KOPT-K1 (cell line): ENCODE measurements around the gene HOXD4.

Experiments
- H3K27ac ChIP-seq: fragments of 200-600 bp; sonication (generic); 2 replicates; pipeline ENCODE4 v1.5.1; 2016; ENCODE audit warnings: antibody characterized with exemption, mild to moderate bottlenecking, low read depth, low read length; ENCODE audit not compliant: poor library complexity, severe bottlenecking
- H3K36me3 ChIP-seq: fragments of 200-600 bp; sonication (generic); 2 replicates; pipeline ENCODE4 v1.5.1; 2017; ENCODE audit warnings: antibody characterized with exemption, mild to moderate bottlenecking, low read length, moderate library complexity; ENCODE audit not compliant: insufficient read depth
- H3K9me3 ChIP-seq: fragments of 200-600 bp; sonication (generic); 2 replicates; pipeline ENCODE4 v1.5.1; 2017; ENCODE audit warnings: antibody characterized with exemption, low read length, mild to moderate bottlenecking; ENCODE audit not compliant: insufficient read depth, poor library complexity, severe bottlenecking

HOXD4 gene

DNA sequence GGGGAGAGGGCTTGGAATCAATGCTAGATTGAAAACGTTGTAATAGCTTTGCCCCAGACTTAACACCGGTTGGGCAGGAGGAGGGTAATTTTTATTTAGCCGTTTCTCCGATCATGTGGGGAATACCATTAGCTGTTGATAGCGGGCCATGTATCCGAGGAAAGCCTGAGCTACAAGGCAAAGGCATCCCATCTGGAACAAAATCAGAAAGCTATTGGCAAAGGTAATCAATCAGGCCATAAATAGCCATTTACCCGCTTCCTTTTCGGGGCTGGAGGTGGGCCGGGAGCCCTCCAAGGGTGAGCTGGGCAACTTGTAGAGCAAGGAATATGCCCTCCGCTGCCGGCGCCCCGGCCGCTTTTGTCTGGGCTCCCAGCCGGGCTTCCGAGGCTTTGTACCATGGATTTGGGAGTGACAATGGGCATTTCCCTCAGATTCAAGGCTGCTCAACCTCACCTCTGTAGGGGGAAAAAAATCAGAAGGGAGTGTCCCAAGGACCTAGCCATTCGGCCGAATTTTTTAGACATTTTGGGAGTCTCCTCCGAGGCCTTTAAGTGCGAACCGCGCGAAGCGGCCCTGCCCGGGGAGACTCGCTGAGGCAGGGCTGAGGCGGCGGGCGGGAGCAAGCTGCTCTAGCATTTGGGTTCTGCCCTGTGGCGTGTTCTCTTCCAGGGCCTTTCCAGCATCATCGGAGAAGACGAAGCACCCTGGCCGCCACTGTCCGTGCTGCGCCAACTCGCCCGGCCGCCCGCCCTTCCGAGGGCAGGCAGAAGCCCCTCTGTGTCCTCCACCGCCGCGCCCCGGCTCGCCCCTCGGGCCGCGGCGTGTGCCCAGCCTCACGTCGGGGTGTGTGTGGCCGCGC lies 29.9 kb upstream of the HOXD4 start:
- Histone ChIP-seq H3K9me3 (no peaks in the 10 kb centered on the region), H3K36me3 (no peaks in the 10 kb centered on the region), H3K27ac (no peak overlapping the region)

DNA sequence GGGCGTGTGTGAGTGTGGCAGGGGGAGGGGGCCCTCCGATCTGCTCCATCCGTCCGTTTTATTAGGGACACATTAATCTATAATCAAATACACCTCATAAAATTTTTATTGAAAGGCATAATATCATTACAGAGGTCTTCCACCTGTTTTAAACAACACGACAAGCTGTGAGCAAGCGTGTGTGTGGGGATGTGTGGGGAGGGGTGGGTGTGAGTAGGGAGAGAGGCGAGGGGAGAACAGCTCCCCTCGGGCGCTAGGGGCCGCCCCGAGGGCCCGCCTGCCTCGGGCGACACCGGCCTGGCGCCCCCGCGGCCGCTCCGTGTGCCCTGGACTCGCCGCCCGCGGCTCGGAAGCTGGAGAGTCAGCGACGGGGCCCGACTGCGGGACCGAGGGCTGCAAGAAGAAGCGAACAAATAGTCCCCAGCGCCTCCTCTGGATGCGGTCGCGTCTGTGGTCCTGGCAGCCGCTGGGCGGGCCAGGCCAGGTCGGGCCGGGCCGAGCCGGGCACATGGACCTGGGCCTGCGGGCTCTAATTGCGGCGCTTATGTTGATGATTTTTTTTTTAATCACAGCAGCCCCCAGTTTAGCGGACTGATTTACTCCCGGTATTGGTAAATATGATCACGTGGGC lies 29.2 kb upstream of the HOXD4 start:
- Histone ChIP-seq H3K36me3 (no peaks in the 10 kb centered on the region), H3K27ac (no peak overlapping the region), H3K9me3 (no peaks in the 10 kb centered on the region)

DNA sequence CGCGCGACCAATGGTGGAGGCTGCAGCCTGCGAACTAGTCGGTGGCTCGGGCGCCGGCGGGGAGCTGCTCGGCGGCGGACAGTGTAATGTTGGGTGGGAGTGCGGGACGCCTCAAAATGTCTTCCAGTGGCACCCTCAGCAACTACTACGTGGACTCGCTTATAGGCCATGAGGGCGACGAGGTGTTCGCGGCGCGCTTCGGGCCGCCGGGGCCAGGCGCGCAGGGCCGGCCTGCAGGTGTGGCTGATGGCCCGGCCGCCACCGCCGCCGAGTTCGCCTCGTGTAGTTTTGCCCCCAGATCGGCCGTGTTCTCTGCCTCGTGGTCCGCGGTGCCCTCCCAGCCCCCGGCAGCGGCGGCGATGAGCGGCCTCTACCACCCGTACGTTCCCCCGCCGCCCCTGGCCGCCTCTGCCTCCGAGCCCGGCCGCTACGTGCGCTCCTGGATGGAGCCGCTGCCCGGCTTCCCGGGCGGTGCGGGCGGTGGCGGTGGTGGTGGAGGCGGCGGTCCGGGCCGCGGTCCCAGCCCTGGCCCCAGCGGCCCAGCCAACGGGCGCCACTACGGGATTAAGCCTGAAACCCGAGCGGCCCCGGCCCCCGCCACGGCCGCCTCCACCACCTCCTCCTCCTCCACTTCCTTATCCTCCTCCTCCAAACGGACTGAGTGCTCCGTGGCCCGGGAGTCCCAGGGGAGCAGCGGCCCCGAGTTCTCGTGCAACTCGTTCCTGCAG lies 28.5 kb upstream of the HOXD4 start, which contains the start of gene HOXD9:
Gene HOXD9 (plus strand): TSS at position 37 of the 728 bp plus-strand sequence. CDS start 50 bp downstream, at position 87.
- H3K36me3 ChIP-seq, result no peaks in the 10 kb centered on the region
- H3K27ac ChIP-seq, result no peak within 1 kb of the TSS
- no peaks in the 10 kb centered on the region for H3K9me3 ChIP-seq

DNA sequence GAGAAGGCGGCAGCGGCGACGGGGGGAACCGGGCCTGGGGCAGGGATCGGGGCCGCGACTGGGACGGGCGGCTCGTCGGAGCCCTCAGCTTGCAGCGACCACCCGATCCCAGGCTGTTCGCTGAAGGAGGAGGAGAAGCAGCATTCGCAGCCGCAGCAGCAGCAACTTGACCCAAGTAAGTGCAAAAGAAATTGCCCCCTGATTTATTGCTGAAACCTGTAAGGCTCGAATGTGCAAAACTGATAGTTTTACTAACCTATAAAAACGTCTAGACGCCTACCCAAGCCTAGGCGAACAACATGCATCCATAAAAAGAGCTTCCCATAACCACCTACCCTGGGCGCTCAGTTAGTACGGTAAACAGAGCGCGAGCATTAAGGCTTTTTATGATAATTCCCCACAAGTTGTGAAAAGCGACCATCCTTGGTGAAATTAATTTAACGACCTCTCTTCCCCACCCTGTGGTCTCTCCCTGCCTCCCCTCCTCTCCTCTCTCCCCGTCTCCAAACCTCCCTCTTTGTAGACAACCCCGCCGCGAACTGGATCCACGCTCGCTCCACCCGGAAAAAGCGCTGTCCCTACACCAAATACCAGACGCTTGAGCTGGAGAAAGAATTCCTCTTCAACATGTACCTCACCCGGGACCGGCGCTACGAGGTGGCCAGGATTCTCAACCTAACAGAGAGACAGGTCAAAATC lies 27.8 kb upstream of the HOXD4 start:
- H3K9me3 ChIP-seq, result no peaks in the 10 kb centered on the region
- no peaks in the 10 kb centered on the region for H3K36me3 ChIP-seq
- H3K27ac ChIP-seq, result no peak overlapping the region

DNA sequence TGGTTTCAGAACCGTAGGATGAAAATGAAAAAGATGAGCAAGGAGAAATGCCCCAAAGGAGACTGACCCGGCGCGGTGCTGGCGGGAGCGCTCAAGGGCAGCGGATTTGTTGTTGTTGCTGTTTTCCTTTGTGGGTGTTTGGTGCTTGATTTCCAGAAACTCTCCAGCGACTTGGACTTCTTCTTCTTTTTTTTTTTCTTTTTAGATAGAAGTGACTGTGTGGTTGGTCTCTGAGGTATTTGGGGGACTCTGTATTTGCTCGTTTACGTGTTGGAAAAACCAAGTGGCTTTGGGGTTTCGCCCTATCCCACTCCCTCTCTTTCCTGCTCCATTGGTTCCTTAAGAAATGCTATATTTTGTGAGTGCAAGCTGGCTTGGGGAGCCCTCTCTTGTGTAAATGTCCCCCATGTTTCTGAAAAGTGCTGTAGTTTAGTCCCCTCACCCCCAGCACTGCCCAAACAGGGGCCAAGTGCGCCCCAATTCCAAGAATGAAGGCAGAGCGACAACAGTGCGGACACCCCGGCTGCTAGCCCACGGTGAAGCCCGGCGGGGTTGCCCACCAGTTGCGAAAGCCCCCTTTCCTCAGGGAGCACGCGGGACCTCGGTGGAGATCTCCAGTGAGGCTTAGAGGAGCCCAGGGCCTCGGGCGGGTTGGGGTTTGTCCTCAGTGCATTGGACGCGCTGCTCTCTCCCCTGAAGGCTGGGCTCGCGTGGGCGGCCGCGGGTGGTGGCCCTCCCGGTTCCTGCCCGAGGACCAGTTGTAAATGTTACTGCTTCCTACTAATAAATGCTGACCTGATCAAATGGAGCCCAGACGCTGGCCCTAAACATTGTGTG lies 27.0 kb upstream of the HOXD4 start:
- Histone ChIP-seq H3K36me3 (no peaks in the 10 kb centered on the region), H3K9me3 (no peaks in the 10 kb centered on the region), H3K27ac (no peak overlapping the region)

DNA sequence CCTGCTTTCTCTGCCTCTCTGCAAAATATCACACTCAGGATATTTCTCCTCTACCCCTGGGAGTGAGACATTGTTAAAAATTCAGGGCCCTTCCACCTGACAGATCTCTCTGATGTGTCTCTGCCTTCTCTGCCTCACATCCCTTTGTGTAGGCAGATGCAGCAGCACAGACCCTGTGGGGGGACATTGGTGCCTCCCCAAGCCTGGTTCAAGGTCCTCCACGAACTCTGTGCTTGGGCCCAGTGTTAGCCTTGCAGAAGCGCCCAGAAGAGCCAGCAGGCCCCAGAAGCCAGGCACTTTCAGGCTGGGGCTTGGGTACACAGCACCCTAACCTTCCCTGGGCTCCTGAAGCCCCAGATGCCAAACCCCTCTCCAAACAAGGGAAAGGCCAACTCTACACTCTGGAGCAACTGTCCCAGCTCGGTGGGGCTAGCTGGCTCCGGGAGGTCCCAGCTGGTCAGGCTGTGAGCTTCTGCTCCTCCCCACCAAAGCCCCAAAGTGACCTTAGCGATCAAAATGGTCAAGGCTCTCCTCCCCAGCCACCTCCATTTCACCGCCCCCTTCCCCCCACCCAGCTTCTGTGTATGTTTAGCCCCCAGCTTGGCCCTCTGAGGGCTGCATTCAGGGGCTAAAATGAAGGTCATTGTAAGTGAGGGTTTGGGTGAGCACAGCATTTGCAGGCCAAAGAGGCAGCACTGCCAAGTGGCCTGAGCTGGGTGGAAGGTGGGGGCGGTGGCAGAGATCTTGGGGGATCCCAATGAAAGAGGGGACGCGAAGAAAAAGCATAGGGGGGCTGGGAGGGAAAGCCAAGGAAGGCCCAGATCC lies 26.2 kb upstream of the HOXD4 start:
- Histone ChIP-seq H3K36me3 (no peaks in the 10 kb centered on the region), H3K9me3 (no peaks in the 10 kb centered on the region), H3K27ac (no peak overlapping the region)

DNA sequence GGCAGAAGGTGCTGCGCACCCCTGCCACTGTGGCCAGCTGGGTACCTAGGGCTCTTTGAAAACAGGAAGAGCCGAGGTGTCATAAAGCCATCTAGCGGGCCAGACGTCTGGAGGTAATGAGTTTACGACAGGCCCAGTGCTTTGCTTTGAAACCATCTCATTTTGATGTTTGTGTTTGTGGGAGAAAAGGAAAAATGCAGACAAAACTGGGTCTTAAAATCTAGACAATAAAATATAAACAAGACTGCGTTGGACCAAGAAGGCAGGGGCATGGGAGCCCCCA lies 25.6 kb upstream of the HOXD4 start:
- Histone ChIP-seq H3K9me3 (no peaks in the 10 kb centered on the region), H3K27ac (no peak overlapping the region), H3K36me3 (no peaks in the 10 kb centered on the region)

DNA sequence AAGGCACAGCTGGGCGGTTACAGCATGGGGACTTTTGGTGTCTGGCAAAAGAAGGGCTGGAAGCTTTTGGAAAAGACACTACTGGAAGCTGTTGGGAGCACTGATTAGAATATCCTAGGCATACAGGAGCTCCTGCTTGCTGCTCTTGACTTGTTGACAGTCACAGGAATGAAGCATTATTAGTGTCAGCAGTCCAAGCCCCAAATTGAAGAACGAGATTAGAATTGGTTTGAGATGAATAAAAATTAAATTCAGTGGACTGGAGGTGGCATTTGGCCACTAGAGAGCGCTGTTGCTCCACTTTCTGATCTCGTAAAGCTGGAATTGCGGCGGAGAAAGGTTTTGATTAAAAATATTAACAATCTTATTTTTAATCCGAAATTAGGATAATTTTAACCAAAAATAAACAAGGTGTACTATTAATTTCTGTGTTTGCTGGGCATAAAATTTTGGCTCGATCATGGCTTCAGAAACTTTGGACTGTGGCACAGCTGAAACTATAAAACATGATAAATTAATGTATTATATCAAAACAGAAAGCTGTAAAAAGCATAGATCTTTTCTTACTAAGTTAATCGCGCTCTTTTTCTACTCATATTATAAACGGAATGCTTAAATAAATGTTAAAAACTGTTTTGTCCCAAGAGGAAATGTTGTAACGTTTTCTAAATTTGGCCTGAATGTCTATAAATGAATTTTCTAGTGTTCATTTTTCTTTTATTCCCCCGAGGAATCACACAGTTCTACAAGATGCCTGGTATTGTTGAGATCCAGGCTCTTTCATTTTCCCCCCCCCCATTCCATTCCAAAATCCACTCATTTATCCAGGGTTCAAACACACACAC lies 24.2 kb upstream of the HOXD4 start:
- no peak overlapping the region for H3K27ac ChIP-seq
- H3K36me3 ChIP-seq, result no peaks in the 10 kb centered on the region
- no peaks in the 10 kb centered on the region for H3K9me3 ChIP-seq

DNA sequence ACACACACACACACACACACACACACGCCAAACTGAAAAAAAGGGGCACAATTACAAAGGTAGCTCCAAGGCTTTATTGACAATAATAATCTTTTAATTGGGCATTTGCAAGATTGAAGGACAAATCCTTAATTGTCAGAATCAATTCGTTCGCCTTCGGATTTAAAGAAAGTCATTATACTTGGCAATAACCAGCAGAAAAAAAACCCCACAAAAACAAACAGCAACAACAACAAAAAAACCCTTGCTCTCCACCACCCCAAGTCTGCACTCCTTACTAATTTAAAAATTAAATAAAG lies 23.6 kb upstream of the HOXD4 start:
- H3K36me3 ChIP-seq, result no peaks in the 10 kb centered on the region
- no peak overlapping the region for H3K27ac ChIP-seq
- no peaks in the 10 kb centered on the region for H3K9me3 ChIP-seq

DNA sequence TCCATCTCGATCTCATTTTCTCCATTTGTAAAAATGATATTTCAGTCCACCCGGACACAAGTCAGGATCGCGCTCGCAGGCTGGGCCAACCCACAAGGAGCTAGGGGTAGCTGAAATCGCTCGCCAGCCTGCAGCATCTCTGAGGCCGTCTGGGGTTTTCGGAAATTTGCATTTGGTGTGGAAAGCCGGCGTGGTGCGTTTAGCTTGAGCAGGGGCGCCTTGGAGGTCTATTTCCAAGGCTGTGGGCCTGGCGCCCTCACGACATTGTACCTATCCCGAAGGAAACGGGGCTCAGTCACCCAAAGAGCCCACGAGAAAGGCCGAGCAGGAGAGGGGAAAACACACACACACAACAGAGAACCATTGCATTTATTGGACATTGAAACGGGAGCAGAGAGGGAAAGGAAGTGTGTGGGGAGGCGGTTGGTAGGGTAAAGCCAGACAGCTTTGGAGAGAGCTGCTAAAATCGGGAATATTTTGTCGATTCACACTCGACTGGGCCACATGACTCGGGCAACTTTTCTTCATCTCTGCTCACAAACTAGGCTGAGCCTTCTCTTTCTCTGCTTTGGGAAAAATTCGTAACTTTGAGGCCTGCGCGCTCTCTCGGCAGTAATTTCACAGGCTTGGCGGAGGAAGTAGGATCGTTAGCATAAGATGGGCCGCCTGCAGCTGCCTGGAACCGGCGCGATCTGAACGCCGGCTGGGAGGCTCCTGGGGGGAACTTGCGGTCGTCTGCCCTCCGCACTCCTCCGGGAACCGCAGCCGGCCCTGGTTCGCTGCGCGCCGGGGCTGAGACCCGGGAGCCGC lies 23.0 kb upstream of the HOXD4 start:
- H3K9me3 ChIP-seq, result no peaks in the 10 kb centered on the region
- no peaks in the 10 kb centered on the region for H3K36me3 ChIP-seq
- H3K27ac ChIP-seq, result no peak overlapping the region

DNA sequence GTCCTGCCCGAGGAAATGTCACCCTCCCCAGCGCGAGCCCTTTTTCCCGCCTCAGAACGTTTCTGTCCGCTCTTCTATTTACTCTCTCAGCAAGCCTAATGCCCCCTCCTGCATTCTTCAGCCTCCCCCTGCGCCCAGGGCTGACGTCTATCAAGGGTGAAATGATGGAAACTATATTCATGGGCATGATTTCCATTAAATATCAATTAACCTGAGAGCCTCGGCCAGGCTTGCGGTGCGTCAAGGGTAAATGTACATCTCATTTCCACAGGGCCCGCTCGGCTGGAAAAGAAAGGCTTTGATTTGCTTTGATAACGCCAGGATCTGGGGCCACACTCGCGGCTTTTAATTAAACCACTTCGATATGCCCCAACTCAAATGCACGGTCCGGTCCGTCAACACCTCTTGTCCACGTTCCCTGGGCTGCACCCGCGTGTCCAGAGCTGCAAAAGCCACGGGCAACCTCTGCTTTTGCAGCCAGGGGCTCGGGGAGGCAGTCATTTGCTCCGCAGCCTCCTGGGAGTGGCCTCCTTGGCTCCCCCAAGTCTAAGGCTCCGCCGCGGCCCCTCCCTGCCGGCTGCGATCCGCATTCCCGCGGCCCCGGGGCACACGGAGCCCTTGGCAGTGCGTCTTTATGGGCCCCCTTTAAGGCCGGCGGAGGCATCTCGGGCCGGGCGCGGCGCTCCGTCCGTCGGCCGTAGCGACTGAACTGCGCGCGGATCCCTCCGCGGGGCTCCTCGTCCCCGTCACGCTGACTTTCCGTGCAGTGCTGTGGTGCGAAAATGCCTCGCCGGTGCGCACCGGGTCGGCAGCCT lies 22.2 kb upstream of the HOXD4 start, which contains the start of gene HOXD8:
Gene HOXD8 (plus strand): TSS at position 724 of the 815 bp plus-strand sequence. CDS start 662 bp downstream, outside the sequence.
- H3K9me3 ChIP-seq, result no peaks in the 10 kb centered on the region
- no peaks in the 10 kb centered on the region for H3K36me3 ChIP-seq
- no peak within 1 kb of the TSS for H3K27ac ChIP-seq

DNA sequence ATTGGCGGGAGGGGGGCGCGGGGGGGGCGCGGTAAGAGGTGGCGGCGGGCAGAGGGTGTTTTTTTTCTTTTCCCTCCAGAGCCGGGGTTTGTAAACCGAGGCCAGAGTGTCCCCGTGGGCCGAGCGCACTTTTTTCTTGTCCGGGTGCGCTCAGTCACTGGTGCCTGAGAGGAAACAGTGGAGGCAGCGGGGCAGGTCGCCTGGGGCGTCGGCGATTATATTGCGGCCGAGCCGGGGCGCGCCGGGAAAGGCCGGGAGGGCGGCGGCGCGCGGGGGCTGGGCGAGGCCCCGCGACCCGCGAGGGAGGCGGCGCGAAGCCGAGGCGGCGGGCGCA lies 21.6 kb upstream of the HOXD4 start:
- H3K27ac ChIP-seq, result no peak overlapping the region
- H3K36me3 ChIP-seq, result no peaks in the 10 kb centered on the region
- H3K9me3 ChIP-seq, result no peaks in the 10 kb centered on the region
